GM12801 (cell line): ENCODE results near the gene CDH23.

Experiments used
- TF ChIP-seq, protein P1 (sequence below): IDR thresholded peaks from one replicate; pipeline ENCODE4 v1.5.1; 2011; ENCODE audit warnings: control low read depth; ENCODE audit not compliant: insufficient read length; ENCODE audit errors: extremely low read depth

The CDH23 gene

DNA sequence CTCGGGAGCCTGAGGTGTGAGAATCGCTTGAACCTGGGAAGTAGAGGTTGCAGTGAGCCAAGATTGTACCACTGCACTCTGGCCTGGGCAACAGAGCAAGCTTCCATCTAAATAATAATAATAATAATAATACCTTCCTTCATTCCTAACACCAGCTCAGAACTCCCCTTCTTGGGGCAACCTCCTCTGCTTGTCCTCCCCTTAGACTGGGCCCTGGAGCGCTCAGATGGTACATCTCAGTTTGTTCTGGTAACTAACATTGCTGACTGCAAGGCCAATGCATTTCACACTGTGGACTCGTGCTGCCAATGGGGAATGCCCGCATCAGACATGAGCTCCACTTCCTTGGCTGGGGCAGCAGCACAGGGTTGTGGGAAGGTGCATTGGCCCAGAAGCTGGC is 245.3 kb downstream of the CDH23 start:
- TF ChIP-seq, protein P1, sequence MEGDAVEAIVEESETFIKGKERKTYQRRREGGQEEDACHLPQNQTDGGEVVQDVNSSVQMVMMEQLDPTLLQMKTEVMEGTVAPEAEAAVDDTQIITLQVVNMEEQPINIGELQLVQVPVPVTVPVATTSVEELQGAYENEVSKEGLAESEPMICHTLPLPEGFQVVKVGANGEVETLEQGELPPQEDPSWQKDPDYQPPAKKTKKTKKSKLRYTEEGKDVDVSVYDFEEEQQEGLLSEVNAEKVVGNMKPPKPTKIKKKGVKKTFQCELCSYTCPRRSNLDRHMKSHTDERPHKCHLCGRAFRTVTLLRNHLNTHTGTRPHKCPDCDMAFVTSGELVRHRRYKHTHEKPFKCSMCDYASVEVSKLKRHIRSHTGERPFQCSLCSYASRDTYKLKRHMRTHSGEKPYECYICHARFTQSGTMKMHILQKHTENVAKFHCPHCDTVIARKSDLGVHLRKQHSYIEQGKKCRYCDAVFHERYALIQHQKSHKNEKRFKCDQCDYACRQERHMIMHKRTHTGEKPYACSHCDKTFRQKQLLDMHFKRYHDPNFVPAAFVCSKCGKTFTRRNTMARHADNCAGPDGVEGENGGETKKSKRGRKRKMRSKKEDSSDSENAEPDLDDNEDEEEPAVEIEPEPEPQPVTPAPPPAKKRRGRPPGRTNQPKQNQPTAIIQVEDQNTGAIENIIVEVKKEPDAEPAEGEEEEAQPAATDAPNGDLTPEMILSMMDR, result no peak

DNA sequence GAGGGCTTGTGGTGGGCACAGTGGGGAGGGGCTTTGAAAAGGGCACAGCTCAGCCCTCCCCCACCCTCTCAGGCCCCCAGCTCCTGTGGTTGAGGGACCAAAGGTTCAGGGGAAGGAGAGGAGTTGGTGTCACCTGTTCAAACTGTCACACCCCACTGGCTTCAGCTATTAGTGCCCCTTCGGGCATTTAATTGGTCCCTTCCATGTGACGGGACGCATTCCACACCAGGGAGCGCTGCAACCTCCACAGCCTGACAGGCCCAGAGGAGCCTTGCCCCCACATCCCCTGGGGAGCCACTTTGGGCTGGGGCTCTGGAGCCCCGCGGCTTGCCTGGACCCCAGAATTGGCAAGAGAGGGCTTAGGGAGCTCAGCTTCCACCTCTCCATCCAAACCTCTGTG is 247.2 kb downstream of the CDH23 start:
- TF ChIP-seq, protein P1, result no peak

DNA sequence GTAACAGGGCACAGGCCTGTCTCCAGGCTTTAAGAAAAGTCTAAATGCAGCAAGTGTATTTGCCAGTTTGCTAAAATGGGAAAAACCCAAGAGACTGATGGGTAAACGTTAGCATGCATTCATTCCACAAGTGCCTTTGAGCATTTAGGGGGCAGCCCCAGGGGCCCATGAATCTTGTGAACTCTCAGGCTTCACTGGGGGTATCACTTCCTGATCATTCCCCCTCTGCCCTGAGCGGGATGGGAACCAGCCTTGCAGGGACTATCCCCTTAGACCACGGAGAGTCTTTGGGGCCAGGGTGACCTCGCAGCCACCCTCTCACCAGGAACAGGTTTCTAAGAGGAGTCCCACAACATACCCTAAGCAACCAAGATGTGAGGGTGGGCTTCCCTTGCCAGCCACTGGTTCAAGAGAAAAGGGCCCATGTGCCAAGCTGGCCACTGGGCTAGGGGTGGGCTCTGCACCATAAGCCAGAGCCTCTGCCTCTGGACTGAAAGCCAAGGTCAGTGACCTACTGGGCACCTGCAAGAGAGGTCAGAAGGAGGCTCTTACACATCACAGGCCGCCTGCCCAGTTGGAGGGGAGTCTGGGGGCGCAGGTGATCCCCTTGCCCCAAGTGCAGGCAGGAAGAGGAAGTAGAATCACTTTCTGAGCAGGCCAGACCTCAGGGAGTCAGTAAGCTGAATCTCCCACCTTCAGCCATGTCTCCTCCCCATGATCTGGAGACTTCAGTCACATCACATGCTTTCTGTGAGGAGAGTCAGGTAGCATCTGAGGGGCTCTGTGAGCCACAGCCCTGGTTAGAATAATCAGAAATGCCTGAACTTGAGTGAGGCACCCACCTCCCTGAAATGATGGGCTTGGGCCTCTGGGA is 247.8 kb downstream of the CDH23 start:
- TF ChIP-seq, protein P1, result no peak

DNA sequence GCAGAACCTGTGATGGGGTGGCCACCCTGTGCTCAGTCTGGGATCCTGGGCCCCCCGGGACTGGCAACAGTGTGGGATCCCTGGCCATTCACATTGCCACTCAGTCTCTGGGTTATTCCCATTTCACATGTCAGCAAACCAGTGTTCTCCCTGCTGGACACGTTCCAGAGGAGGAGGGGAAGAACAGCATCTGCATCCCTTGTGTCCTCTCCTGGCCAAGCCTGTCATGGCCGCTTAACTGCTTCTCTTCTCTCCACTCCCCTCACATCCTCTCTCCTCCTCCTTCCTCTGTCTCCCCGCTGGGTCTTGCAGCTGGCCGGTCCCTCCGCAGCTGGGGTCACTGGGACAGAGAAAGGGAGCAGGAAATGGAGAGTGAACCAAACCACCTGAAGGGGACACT is 248.5 kb downstream of the CDH23 start:
- TF ChIP-seq, protein P1, result no peak

DNA sequence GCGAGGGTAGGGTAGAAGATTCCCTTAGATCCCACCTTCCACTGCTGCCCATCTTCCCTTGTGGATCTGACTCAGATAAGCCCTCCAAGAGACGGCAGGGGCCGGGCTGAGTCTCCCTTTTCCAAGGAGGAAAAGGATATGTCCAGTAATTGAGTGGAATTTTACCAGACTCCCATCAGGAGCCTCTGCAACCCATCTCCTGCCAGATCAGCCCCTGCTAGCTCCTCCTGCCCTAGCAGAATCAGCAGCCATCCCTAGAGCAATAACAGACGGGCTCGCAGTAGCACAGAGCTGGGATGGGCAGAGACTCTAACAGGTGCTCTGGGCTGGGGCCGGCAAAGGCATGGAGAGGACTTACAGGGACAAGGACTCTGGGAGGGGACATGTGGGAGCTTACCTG is 249.3 kb downstream of the CDH23 start:
- TF ChIP-seq, protein P1, result no peak

DNA sequence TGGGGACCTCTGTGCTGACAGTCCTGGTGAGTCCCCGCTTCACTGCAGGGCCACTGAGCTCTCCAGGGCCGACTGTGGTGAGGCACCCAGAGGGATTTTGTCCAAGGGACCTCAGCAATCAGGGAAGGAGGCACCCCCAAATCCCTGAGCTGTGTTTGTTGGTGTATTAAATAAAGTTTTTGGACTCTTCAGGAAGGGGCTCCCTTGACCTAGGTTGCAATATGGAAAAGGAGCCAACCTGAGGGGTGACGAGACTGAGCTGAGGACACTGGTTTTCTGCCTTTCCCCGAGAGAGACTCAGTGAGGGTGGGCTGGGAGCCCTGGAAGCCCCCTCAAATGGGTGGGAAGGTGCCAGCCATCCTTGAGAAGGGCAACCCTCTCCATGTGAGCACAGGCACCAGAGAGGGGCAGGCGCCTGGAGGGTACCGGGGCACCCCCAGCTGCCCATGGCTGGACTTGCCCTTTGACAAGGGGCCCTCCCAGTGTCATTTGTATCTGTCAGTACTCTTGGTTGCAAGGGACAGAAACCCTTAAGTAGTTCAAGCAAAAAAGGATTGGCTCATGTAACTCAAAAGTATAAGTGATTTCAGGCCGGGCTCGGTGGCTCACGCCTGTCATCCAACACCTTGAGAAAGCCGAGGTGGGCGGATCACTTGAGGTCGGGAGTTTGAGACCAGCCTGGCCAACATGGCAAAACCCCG is 250.0 kb downstream of the CDH23 start:
- TF ChIP-seq, protein P1, result no peak

DNA sequence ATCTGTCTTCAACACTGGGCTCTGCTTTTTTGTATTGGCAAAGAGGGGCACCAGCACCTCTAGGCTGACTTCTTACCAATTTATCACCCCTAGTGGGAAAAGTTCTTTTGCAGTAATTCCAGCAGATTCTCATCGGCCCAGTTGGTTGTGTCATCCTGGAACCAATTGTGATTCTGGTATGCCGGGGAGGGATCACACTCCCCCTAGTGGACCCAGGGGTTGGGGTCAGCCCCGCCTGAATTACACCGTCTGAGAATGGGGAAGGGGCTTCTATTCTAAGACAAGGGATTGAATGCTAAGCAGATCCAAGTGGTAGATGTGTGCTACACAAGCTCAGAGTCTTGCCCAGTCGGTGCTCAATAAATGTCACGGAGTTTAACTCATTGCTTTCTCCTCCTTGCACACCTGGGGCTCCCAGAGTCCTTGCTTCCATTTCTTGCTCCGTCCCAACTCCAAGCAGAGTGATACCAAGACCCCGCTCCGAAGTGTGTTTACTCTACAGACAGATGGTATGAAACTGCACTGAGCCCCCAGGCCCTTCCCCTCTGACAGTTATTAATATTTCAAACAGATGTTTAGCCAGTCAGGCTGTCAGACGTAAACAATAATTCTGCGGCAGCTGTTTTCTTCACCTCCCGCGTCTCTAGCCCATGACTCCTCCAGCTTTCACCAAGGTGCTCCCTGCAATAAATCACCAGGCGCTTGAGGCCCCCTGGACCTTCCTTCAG is 251.0 kb downstream of the CDH23 start:
- TF ChIP-seq, protein P1, result no peak
